ENCODE results near the gene OTOR. TPM values are rescaled to one million over a fixed set of nuclear protein-coding genes. Genes with fewer than 3 reads are reported as not detected.

OTOR gene
- total and polyA plus RNA-seq, 2 of the 13 experiments (the other 11 are each of a cell fraction or from before 2014, with no cell fraction given) = not detected

- TF ChIP-seq ZNF18 (CRISPR knock-in tag; IDR thresholded peaks at IDR 0.05; ENCODE audit: insufficient replicate concordance) = no peak
- no peak for TF ChIP-seq ZNF451 (CRISPR knock-in tag; IDR thresholded peaks at IDR 0.05)
- no peak for TF ChIP-seq PRDM4 (CRISPR knock-in tag; IDR thresholded peaks at IDR 0.05; ENCODE audit: borderline replicate concordance)
- no peak for TF ChIP-seq USF2 (IDR thresholded peaks at IDR 0.05; ENCODE audit: low read depth, low read length)
- TF ChIP-seq USF2 (CRISPR knock-in tag; IDR thresholded peaks at IDR 0.05; ENCODE audit: borderline replicate concordance) = no peak
- no peak for TF ChIP-seq KMT2A (CRISPR knock-in tag; IDR thresholded peaks at IDR 0.05)
- TF ChIP-seq HINFP (CRISPR knock-in tag; IDR thresholded peaks at IDR 0.05; ENCODE audit: low read depth) = no peak
- TF ChIP-seq PAWR (CRISPR knock-in tag; IDR thresholded peaks at IDR 0.05; ENCODE audit: borderline replicate concordance) = no peak
- no peak for TF ChIP-seq FOXK2 (IDR thresholded peaks at IDR 0.05)
- no peak for TF ChIP-seq TCF7 (IDR thresholded peaks at IDR 0.05; ENCODE audit: low read depth)
- no peak for TF ChIP-seq MAZ (IDR thresholded peaks at IDR 0.05; ENCODE audit: borderline replicate concordance, low read depth, low read length)
- no peak for TF ChIP-seq MAZ (CRISPR knock-in tag; IDR thresholded peaks at IDR 0.05; ENCODE audit: low read depth)
- TF ChIP-seq ZNF317 (CRISPR knock-in tag; IDR thresholded peaks at IDR 0.05) = no peak
- no peak for TF ChIP-seq GTF2F1 (IDR thresholded peaks at IDR 0.05; ENCODE audit: low read length)
- no peak for TF ChIP-seq ZBTB26 (CRISPR knock-in tag; IDR thresholded peaks at IDR 0.05; ENCODE audit: borderline replicate concordance)
Measured at GRCh38 chr20:16710781-16711180, 37.4 kb upstream of the OTOR start (continued).

All from HepG2 (cell line).